Sigmoid colon (tissue), 4 donors: ENCODE results near the gene CLK1.

Experiments used
- EP300 ChIP-seq, 4 donors: sonication (generic); formaldehyde crosslinking; IDR thresholded peaks; one replicate each; pipeline ENCODE4 v1.6.1; 2017; ENCODE audit warnings: antibody characterized with exemption in 4 of 4
- POLR2A ChIP-seq, 2 donors: fragments of 450-650 bp; IDR thresholded peaks; one replicate each; pipeline ENCODE4 v1.6.1; 2016; ENCODE audit warnings: antibody characterized with exemption in 2 of 2, mild to moderate bottlenecking in 2 of 2, moderate library complexity in 2 of 2

- TF ChIP-seq EP300 (IDR thresholded peaks at IDR 0.05), result no peak
- no peak for TF ChIP-seq POLR2A (IDR thresholded peaks at IDR 0.05)
Measured at GRCh38 chr2:200873560-200873959, 9.1 kb upstream of the CLK1 start.
